Measurements from ENCODE around the gene STUB1.

DNA sequence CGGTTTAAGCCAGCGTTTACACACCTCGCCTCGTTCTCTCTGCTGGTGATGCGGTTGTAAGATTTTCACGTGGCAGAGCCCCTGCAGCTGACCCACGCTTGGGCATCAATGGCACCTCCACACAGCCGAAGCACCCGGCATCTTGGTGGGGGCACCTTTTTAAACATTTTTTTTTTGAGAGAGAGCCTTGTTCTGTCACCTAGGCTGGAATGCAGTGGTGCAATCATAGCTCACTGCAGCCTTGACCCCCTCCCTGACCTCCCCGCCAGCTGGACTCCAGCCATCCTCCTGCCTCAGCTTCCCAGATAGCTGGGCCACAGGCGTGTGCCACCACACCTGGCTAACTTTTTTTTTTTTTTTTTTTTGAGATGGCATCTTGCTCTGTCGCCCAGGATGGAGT lies 26.2 kb upstream of the STUB1 start:
- TF ChIP-seq SP1 (IDR thresholded peaks at IDR 0.05) (no peak), NFRKB (IDR thresholded peaks at IDR 0.05) (no peak), BHLHE40 (IDR thresholded peaks at IDR 0.05; ENCODE audit: borderline replicate concordance) (no peak), FOXA1 (IDR thresholded peaks at IDR 0.05) (no peak)

Data from HEK293T (cell line).